Measurements from ENCODE around the gene ZNF619.
A peak's percentile ranks its signal among the peaks of the same experiment; 100 is the strongest.

The ZNF619 gene

GRCh38 chr3:40465111-40465407, 11.9 kb upstream of the ZNF619 start:
- DNase-seq (ENCODE audit: low read depth in 2 of 2) = no peak

GRCh38 chr3:40465456-40465855, 11.5 kb upstream of the ZNF619 start:
- DNase-seq (ENCODE audit: low read depth in 2 of 2) = no peak

GRCh38 chr3:40468018-40468417, 8.9 kb upstream of the ZNF619 start:
- no peak for DNase-seq (ENCODE audit: low read depth in 2 of 2)

GRCh38 chr3:40470701-40471100, 6.2 kb upstream of the ZNF619 start:
- DNase-seq (ENCODE audit: low read depth in 2 of 2) = no peak

GRCh38 chr3:40477666-40478065, 744 bp downstream of the ZNF619 start:
- no peak for DNase-seq (ENCODE audit: low read depth in 2 of 2)

- no peak for DNase-seq (ENCODE audit: low read depth in 2 of 2)
These were observed 10.2 kb downstream of the ZNF619 start for GRCh38 chr3:40487172-40487571.

- DNase-seq (ENCODE audit: low read depth in 2 of 2) = no peak
These were observed 14.0 kb downstream of the ZNF619 start for GRCh38 chr3:40490916-40491315.

GRCh38 chr3:40494698-40495097, 17.8 kb downstream of the ZNF619 start:
- no peak for DNase-seq (ENCODE audit: low read depth in 2 of 2)

- no peak for DNase-seq (ENCODE audit: low read depth in 2 of 2)
These were observed 20.4 kb downstream of the ZNF619 start for GRCh38 chr3:40497288-40497687.

- no peak for DNase-seq (ENCODE audit: low read depth in 2 of 2)
These were observed 23.0 kb downstream of the ZNF619 start for GRCh38 chr3:40499952-40500351.

GRCh38 chr3:40502034-40502433, 25.1 kb downstream of the ZNF619 start:
- no peak for DNase-seq (ENCODE audit: low read depth in 2 of 2)

- no peak for DNase-seq (ENCODE audit: low read depth in 2 of 2)
These were observed 27.9 kb downstream of the ZNF619 start for GRCh38 chr3:40504636-40505430.

- DNase-seq (ENCODE audit: low read depth in 2 of 2) = peak; percentile 32 to 49
These were observed 28.9 kb downstream of the ZNF619 start, which contains the start of gene ZNF620 for GRCh38 chr3:40505599-40506462. Gene ZNF620, plus strand, starts transcription at chr3:40506039. Its CDS starts 314 bp downstream, at chr3:40506353.

- DNase-seq (ENCODE audit: low read depth in 2 of 2) = no peak
These were observed 34.3 kb downstream of the ZNF619 start for GRCh38 chr3:40511031-40511718.

GRCh38 chr3:40516201-40516600, 39.3 kb downstream of the ZNF619 start:
- DNase-seq (ENCODE audit: low read depth in 2 of 2) = no peak

GRCh38 chr3:40518067-40518466, 41.1 kb downstream of the ZNF619 start:
- no peak for DNase-seq (ENCODE audit: low read depth in 2 of 2)

- no peak for DNase-seq (ENCODE audit: low read depth in 2 of 2)
These were observed 41.9 kb downstream of the ZNF619 start for GRCh38 chr3:40518848-40519247.

GRCh38 chr3:40521254-40521653, 44.3 kb downstream of the ZNF619 start:
- DNase-seq (ENCODE audit: low read depth in 2 of 2) = no peak

- no peak for DNase-seq (ENCODE audit: low read depth in 2 of 2)
These were observed 46.9 kb downstream of the ZNF619 start for GRCh38 chr3:40523781-40524180.

GRCh38 chr3:40524222-40524567, 47.3 kb downstream of the ZNF619 start:
- no peak for DNase-seq (ENCODE audit: low read depth in 2 of 2)

GRCh38 chr3:40524568-40525285, 47.8 kb downstream of the ZNF619 start, which contains the start of gene ZNF621:
Gene ZNF621, plus strand, starts transcription at chr3:40524960. Its CDS starts 881 bp downstream, at chr3:40525841.
- peak; percentile 81 to 82 for DNase-seq (ENCODE audit: low read depth in 2 of 2)

- no peak for DNase-seq (ENCODE audit: low read depth in 2 of 2)
These were observed 51.5 kb downstream of the ZNF619 start for GRCh38 chr3:40528426-40528825.

Measured in stimulated activated CD8-positive, alpha-beta memory T cell treated with anti-CD3 and anti-CD28 coated beads, Interleukin-15, amount 100 ng/mL, for 48 hours (primary cell).